COLO668 (cell line): ENCODE measurements around the gene HIF1AN.

Experiments
- DNase-seq: peaks from one replicate; lab custom pipeline; 2025; ENCODE audit not compliant: unreplicated experiment; lab: John Stamatoyannopoulos, UW

Gene HIF1AN

GRCh38 chr10:100535715-100536353, at the start of gene HIF1AN:
HIF1AN (plus strand) TSS chr10:100535943; CDS start chr10:100535959, 16 bp downstream.
- peak; percentile 79 for DNase-seq

- no peak for DNase-seq
These were observed 48.2 kb upstream of the HIF1AN start for GRCh38 chr10:100487529-100487928.

GRCh38 chr10:100489396-100489795, 46.3 kb upstream of the HIF1AN start:
- no peak for DNase-seq

GRCh38 chr10:100490531-100490930, 45.2 kb upstream of the HIF1AN start:
- no peak for DNase-seq

GRCh38 chr10:100496567-100496966, 39.2 kb upstream of the HIF1AN start:
- DNase-seq, result no peak

GRCh38 chr10:100498059-100498458, 37.7 kb upstream of the HIF1AN start:
- no peak for DNase-seq

GRCh38 chr10:100501423-100501822, 34.3 kb upstream of the HIF1AN start:
- no peak for DNase-seq

- no peak for DNase-seq
These were observed 32.7 kb upstream of the HIF1AN start for GRCh38 chr10:100502926-100503494.

- DNase-seq, result no peak
These were observed 31.6 kb upstream of the HIF1AN start for GRCh38 chr10:100504096-100504495.

- no peak for DNase-seq
These were observed 30.6 kb upstream of the HIF1AN start for GRCh38 chr10:100505164-100505563.

GRCh38 chr10:100506596-100507356, 29.0 kb upstream of the HIF1AN start:
- DNase-seq, result no peak

GRCh38 chr10:100507357-100507732, 28.4 kb upstream of the HIF1AN start:
- no peak for DNase-seq

- DNase-seq, result no peak
These were observed 27.5 kb upstream of the HIF1AN start for GRCh38 chr10:100508266-100508665.

GRCh38 chr10:100508691-100509150, 27.0 kb upstream of the HIF1AN start:
- peak; percentile 21 for DNase-seq

GRCh38 chr10:100509241-100509840, 26.4 kb upstream of the HIF1AN start:
- no peak for DNase-seq

- DNase-seq, result no peak
These were observed 25.0 kb upstream of the HIF1AN start for GRCh38 chr10:100510533-100511308.

GRCh38 chr10:100515612-100516011, 20.1 kb upstream of the HIF1AN start:
- no peak for DNase-seq

- no peak for DNase-seq
These were observed 18.9 kb upstream of the HIF1AN start for GRCh38 chr10:100516847-100517246.

- DNase-seq, result peak; percentile 38
These were observed 16.9 kb upstream of the HIF1AN start for GRCh38 chr10:100518761-100519241.

- no peak for DNase-seq
These were observed 16.3 kb upstream of the HIF1AN start, which contains the start of gene SEC31B for GRCh38 chr10:100519311-100520051. SEC31B (minus strand) TSS chr10:100519861; CDS start chr10:100516952, 2,909 bp downstream.
